ENCODE measurements around the gene SNAI1.

DNA sequence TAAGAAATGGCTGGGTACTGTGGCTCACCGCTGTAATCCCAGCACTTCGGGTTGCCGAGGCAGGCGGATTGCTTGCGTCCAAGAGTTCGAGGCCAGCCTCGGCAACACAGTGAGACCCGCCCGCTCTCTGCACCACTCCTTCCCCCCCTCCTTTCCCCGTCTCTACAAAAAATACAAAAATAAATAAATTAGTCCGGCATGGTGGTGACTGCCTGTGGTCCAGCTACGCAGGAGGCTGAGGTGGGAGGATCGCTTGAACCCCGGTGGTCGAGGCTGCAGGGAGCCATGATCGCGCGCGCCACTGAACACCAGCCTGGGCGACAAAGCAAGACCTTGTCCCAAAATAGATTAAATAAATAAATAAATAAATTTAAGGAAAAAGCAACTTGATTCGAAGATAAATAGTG, 47.0 kb upstream of the SNAI1 start:
- TF ChIP-seq EZH2 (IDR thresholded peaks at IDR 0.05; ENCODE audit: insufficient read depth, poor library complexity, severe bottlenecking) (no peak), EZH2phosphoT487 (IDR thresholded peaks at IDR 0.05; ENCODE audit: insufficient read depth, low read depth) (no peak)

All from GM23248 (cell line).